WTC11 (cell line): Measurements from ENCODE around the gene NAXE. TPM values are rescaled to one million over a fixed set of nuclear protein-coding genes. Genes with fewer than 3 reads are reported as not detected.

Experiments used
- ATAC-seq: fragments of 200-7000 bp; cut with Tn5 transposase; 2 replicates; pipeline ENCODE4 v1.10.0; 2021; ENCODE audit warnings: mild to moderate bottlenecking, moderate library complexity
- CTCF ChIA-PET: fragments of 300-600 bp; sonication (Branson Sonifier 250); formaldehyde crosslinking; loops from one replicate; lab custom pipeline; 2021; ENCODE audit warnings: antibody characterized with exemption; lab: Charles Lee
- POLR2A ChIA-PET: fragments of 350-600 bp; sonication (Branson Sonifier 250); formaldehyde crosslinking; loops from one replicate; lab custom pipeline; 2021; ENCODE audit warnings: antibody characterized with exemption; lab: Charles Lee
- DNase-seq: peaks from one replicate; pipeline ENCODE4 v3.0.0; 2021; ENCODE audit warnings: low spot score
- H3K27ac Mint-ChIP-seq: 2 replicates; pipeline ENCODE4 v1.8.0; 2021; ENCODE audit warnings: mixed read lengths
- H3K27me3 Mint-ChIP-seq: 2 replicates; pipeline ENCODE4 v1.8.0; 2021; ENCODE audit warnings: low read depth, mild to moderate bottlenecking, moderate library complexity, mixed read lengths
- H3K36me3 Mint-ChIP-seq: 2 replicates; pipeline ENCODE4 v1.8.0; 2021; ENCODE audit warnings: mixed read lengths
- H3K4me1 Mint-ChIP-seq: 2 replicates; pipeline ENCODE4 v1.8.0; 2022; ENCODE audit warnings: mixed read lengths
- H3K4me3 Mint-ChIP-seq: 2 replicates; pipeline ENCODE4 v1.8.0; 2021; ENCODE audit warnings: mild to moderate bottlenecking, moderate library complexity, mixed read lengths
- H3K9me3 Mint-ChIP-seq: 2 replicates; pipeline ENCODE4 v1.8.0; 2021; ENCODE audit warnings: mixed read lengths
- ATF1 ChIP-seq: sonication (generic); formaldehyde crosslinking; IDR thresholded peaks from 2 replicates; pipeline ENCODE4 v1.8.1; 2023; ENCODE audit warnings: mild to moderate bottlenecking, moderate library complexity, missing genetic modification reagents
- ESRRA ChIP-seq: sonication (generic); formaldehyde crosslinking; IDR thresholded peaks from 2 replicates; pipeline ENCODE4 v1.8.1; 2022; ENCODE audit warnings: mild to moderate bottlenecking, missing genetic modification reagents, borderline replicate concordance
- FOXP1 ChIP-seq: sonication (generic); formaldehyde crosslinking; IDR thresholded peaks from 2 replicates; pipeline ENCODE4 v1.8.0; 2022; ENCODE audit warnings: missing genetic modification reagents, mild to moderate bottlenecking, moderate library complexity, borderline replicate concordance
- JAZF1 ChIP-seq: fragments of 250-450 bp; sonication (Bioruptor Pico); IDR thresholded peaks from 2 replicates; pipeline ENCODE4 v1.9.0; 2021; ENCODE audit warnings: moderate library complexity, mild to moderate bottlenecking, inconsistent platforms
- JUN ChIP-seq: sonication (generic); formaldehyde crosslinking; IDR thresholded peaks from 2 replicates; pipeline ENCODE4 v1.8.0; 2023; ENCODE audit warnings: mild to moderate bottlenecking, missing genetic modification reagents
- NR1H2 ChIP-seq: sonication (generic); formaldehyde crosslinking; IDR thresholded peaks from 2 replicates; pipeline ENCODE4 v1.9.0; 2021; ENCODE audit warnings: mild to moderate bottlenecking, moderate library complexity, missing genetic modification reagents
- SMAD4 ChIP-seq: sonication (generic); formaldehyde crosslinking; IDR thresholded peaks from 2 replicates; pipeline ENCODE4 v1.8.0; 2022; ENCODE audit warnings: mild to moderate bottlenecking, missing genetic modification reagents
- ZNF423 ChIP-seq: fragments of 250-450 bp; sonication (Bioruptor Pico); IDR thresholded peaks from 2 replicates; pipeline ENCODE4 v2.1.2; 2022; ENCODE audit warnings: mild to moderate bottlenecking, moderate library complexity
- total RNA-seq: library from RNA; stranded (reverse); gene quantifications from 3 replicates; pipeline ENCODE4 v1.2.3, GENCODE V29; 2021
- TF ChIP-seq, protein P1 (sequence below): fragments of 250-450 bp; sonication (Bioruptor Pico); IDR thresholded peaks from 2 replicates; pipeline ENCODE4 v1.9.0; 2021; ENCODE audit warnings: mild to moderate bottlenecking
- TF ChIP-seq, protein P2 (sequence below): sonication (generic); formaldehyde crosslinking; conservative IDR thresholded peaks from 2 replicates; pipeline ENCODE4 v1.8.1; 2022; ENCODE audit warnings: mild to moderate bottlenecking, missing genetic modification reagents
- TF ChIP-seq, protein P3 (sequence below): sonication (generic); formaldehyde crosslinking; IDR thresholded peaks from 2 replicates; pipeline ENCODE4 v1.8.1; 2022; ENCODE audit warnings: mild to moderate bottlenecking, missing genetic modification reagents, moderate library complexity, borderline replicate concordance
- TF ChIP-seq, protein P4 (sequence below): fragments of 250-450 bp; sonication (Bioruptor Pico); IDR thresholded peaks from 2 replicates; pipeline ENCODE4 v1.9.0; 2021; ENCODE audit warnings: mild to moderate bottlenecking, borderline replicate concordance
- TF ChIP-seq, protein P5 (sequence below): sonication (generic); formaldehyde crosslinking; IDR thresholded peaks from 2 replicates; pipeline ENCODE4 v1.8.0; 2022; ENCODE audit warnings: mild to moderate bottlenecking, missing genetic modification reagents
- TF ChIP-seq, protein P6 (sequence below): fragments of 250-450 bp; sonication (Bioruptor Pico); IDR thresholded peaks from 2 replicates; pipeline ENCODE4 v1.9.0; 2021; ENCODE audit warnings: mild to moderate bottlenecking

Gene NAXE
- total RNA-seq, 1 experiment from 2014 or later, result 81.6 TPM

DNA sequence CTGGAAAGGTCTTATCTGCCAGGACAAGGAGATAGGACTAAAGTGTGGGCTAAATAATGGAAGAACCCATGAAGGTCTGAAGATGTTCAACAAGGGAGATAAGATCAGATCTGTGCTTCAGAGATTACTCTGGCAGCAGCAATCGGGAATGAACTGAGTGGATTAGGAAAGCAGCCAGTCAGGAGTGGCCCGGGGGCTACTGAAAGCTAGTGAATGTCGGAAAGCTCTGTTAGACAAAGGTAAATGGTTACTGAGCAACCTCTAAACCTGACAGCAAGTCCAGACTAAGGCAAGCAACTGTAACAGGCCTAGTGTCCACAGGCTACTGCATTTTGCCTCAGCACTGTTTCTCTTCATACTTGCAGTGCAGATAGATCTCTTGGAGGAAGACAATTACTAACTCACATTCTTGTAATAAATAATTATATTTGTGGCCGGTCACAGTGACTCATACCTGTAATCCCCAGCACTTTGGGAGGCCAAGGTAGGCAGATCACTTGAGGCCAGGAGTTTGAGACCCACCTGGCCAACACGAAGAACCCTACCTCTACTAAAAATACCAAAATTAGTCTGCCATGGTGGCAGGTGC, 31.7 kb upstream of the NAXE start:
- Mint-ChIP-seq H3K9me3 (no peaks in the 10 kb centered on the region), H3K4me3 (no peak overlapping the region), H3K27me3 (no peaks in the 10 kb centered on the region), H3K27ac (no peak overlapping the region), H3K36me3 (peaks cover 42% of the 10 kb centered on the region), H3K4me1 (no peaks in the 10 kb centered on the region)
- ATAC-seq, result no peak
- CTCF ChIA-PET, result no interaction called here
- DNase-seq, result no peak
- TF ChIP-seq, protein P1, sequence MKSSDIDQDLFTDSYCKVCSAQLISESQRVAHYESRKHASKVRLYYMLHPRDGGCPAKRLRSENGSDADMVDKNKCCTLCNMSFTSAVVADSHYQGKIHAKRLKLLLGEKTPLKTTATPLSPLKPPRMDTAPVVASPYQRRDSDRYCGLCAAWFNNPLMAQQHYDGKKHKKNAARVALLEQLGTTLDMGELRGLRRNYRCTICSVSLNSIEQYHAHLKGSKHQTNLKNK (CRISPR knock-in tag), result no peak
- TF ChIP-seq, protein P2, sequence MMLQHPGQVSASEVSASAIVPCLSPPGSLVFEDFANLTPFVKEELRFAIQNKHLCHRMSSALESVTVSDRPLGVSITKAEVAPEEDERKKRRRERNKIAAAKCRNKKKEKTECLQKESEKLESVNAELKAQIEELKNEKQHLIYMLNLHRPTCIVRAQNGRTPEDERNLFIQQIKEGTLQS, result no peak
- no peak for TF ChIP-seq SMAD4
- TF ChIP-seq, protein P3, sequence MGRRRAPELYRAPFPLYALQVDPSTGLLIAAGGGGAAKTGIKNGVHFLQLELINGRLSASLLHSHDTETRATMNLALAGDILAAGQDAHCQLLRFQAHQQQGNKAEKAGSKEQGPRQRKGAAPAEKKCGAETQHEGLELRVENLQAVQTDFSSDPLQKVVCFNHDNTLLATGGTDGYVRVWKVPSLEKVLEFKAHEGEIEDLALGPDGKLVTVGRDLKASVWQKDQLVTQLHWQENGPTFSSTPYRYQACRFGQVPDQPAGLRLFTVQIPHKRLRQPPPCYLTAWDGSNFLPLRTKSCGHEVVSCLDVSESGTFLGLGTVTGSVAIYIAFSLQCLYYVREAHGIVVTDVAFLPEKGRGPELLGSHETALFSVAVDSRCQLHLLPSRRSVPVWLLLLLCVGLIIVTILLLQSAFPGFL (CRISPR knock-in tag), result no peak
- TF ChIP-seq ATF1 (CRISPR knock-in tag), result no peak
- no peak for TF ChIP-seq ESRRA (CRISPR knock-in tag)
- TF ChIP-seq, all 79 proteins: peak for 0
- POLR2A ChIA-PET, result no interaction called here

DNA sequence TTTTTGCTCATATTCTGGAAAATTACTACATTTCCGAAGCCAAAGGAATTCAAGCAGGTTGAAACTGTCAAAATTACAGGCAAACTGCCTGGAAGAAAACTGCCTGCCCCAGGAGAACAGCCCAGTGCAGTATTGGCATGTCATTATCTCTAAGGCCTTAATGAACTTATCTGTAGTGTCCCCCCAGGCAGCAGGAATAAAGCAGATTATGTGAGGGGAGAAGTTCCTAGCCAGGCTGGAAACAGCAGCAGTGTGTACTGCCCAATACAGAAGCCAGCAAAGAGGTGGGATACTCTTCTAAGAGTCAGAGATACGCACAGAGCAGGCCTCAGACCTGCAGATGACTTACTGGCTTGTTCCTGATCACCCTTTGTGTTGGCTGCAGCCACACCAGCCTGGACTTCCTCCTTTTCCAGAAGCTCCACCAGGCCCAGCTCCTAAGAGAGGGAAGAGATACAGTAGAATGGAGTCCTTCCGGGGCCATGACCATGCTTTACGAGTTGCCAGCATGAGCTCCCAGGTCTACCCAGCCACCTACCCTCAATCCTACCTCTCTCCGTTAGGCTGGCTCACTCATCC, 30.9 kb upstream of the NAXE start:
- TF ChIP-seq FOXP1 (CRISPR knock-in tag) (no peak), ZNF423 (CRISPR knock-in tag) (no peak), NR1H2 (CRISPR knock-in tag) (no peak), JAZF1 (no peak), JUN (no peak)
- TF ChIP-seq, protein P4, sequence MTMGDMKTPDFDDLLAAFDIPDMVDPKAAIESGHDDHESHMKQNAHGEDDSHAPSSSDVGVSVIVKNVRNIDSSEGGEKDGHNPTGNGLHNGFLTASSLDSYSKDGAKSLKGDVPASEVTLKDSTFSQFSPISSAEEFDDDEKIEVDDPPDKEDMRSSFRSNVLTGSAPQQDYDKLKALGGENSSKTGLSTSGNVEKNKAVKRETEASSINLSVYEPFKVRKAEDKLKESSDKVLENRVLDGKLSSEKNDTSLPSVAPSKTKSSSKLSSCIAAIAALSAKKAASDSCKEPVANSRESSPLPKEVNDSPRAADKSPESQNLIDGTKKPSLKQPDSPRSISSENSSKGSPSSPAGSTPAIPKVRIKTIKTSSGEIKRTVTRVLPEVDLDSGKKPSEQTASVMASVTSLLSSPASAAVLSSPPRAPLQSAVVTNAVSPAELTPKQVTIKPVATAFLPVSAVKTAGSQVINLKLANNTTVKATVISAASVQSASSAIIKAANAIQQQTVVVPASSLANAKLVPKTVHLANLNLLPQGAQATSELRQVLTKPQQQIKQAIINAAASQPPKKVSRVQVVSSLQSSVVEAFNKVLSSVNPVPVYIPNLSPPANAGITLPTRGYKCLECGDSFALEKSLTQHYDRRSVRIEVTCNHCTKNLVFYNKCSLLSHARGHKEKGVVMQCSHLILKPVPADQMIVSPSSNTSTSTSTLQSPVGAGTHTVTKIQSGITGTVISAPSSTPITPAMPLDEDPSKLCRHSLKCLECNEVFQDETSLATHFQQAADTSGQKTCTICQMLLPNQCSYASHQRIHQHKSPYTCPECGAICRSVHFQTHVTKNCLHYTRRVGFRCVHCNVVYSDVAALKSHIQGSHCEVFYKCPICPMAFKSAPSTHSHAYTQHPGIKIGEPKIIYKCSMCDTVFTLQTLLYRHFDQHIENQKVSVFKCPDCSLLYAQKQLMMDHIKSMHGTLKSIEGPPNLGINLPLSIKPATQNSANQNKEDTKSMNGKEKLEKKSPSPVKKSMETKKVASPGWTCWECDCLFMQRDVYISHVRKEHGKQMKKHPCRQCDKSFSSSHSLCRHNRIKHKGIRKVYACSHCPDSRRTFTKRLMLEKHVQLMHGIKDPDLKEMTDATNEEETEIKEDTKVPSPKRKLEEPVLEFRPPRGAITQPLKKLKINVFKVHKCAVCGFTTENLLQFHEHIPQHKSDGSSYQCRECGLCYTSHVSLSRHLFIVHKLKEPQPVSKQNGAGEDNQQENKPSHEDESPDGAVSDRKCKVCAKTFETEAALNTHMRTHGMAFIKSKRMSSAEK, result no peak
- TF ChIP-seq, protein P3 (CRISPR knock-in tag), result no peak
- TF ChIP-seq, protein P5, sequence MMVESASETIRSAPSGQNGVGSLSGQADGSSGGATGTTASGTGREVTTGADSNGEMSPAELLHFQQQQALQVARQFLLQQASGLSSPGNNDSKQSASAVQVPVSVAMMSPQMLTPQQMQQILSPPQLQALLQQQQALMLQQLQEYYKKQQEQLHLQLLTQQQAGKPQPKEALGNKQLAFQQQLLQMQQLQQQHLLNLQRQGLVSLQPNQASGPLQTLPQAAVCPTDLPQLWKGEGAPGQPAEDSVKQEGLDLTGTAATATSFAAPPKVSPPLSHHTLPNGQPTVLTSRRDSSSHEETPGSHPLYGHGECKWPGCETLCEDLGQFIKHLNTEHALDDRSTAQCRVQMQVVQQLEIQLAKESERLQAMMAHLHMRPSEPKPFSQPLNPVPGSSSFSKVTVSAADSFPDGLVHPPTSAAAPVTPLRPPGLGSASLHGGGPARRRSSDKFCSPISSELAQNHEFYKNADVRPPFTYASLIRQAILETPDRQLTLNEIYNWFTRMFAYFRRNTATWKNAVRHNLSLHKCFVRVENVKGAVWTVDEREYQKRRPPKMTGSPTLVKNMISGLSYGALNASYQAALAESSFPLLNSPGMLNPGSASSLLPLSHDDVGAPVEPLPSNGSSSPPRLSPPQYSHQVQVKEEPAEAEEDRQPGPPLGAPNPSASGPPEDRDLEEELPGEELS (CRISPR knock-in tag), result no peak
- TF ChIP-seq, protein P6, sequence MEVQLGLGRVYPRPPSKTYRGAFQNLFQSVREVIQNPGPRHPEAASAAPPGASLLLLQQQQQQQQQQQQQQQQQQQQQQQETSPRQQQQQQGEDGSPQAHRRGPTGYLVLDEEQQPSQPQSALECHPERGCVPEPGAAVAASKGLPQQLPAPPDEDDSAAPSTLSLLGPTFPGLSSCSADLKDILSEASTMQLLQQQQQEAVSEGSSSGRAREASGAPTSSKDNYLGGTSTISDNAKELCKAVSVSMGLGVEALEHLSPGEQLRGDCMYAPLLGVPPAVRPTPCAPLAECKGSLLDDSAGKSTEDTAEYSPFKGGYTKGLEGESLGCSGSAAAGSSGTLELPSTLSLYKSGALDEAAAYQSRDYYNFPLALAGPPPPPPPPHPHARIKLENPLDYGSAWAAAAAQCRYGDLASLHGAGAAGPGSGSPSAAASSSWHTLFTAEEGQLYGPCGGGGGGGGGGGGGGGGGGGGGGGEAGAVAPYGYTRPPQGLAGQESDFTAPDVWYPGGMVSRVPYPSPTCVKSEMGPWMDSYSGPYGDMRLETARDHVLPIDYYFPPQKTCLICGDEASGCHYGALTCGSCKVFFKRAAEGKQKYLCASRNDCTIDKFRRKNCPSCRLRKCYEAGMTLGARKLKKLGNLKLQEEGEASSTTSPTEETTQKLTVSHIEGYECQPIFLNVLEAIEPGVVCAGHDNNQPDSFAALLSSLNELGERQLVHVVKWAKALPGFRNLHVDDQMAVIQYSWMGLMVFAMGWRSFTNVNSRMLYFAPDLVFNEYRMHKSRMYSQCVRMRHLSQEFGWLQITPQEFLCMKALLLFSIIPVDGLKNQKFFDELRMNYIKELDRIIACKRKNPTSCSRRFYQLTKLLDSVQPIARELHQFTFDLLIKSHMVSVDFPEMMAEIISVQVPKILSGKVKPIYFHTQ (CRISPR knock-in tag), result no peak
- Mint-ChIP-seq H3K27ac (no peak overlapping the region), H3K27me3 (no peaks in the 10 kb centered on the region), H3K4me3 (no peak overlapping the region), H3K36me3 (peaks cover 41% of the 10 kb centered on the region), H3K9me3 (no peaks in the 10 kb centered on the region), H3K4me1 (no peaks in the 10 kb centered on the region)
- no peak for ATAC-seq
- ChIA-PET CTCF (interaction anchor here (1.1 kb wide), 1 partner anchor 80 kb away, joined by 3 read pairs; no protein-coding TSS in a partner anchor), POLR2A (no interaction called here)
- no peak for DNase-seq
